Measurements from ENCODE around the gene RHOG. TPM values are rescaled to one million over a fixed set of nuclear protein-coding genes. Genes with fewer than 3 reads are reported as not detected.

The RHOG gene
- total RNA-seq, 1 experiment from 2014 or later: 26.4 TPM

- no peak overlapping the region for H3K9ac ChIP-seq (ENCODE audit: extremely low read depth, insufficient read length, low read length)
- H4K8ac ChIP-seq (replicated peaks; ENCODE audit: insufficient read length, low read depth, low read length): no peak overlapping the region
- no peak overlapping the region for H4K5ac ChIP-seq (ENCODE audit: insufficient read length, low read depth, low read length)
- Mint-ChIP-seq H3K27ac (no peak overlapping the region), H3K9me3 (no peaks in the 10 kb centered on the region; a peak in 1 of 5 replicates), H3K4me3 (no peak overlapping the region), H3K4me1 (peaks cover 17 to 19% of the 10 kb centered on the region in 2 experiments), H3K27me3 (ENCODE audit: low read depth) (peaks cover 17% of the 10 kb centered on the region), H3K36me3 (ENCODE audit: insufficient read depth in 1 of 3, low read depth in 3 of 3) (peaks cover 0 to 3% (median 1%) of the 10 kb centered on the region in 3 experiments; a peak in 2 of 7 replicates)
- H3K23ac ChIP-seq (ENCODE audit: insufficient read length, low read depth, low read length): no peak overlapping the region
- no peak overlapping the region for H2BK5ac ChIP-seq (ENCODE audit: insufficient read length, low read length)
- H2AFZ ChIP-seq (ENCODE audit: low read length): no peak overlapping the region
- peaks cover 2% of the 10 kb centered on the region; the same call in 1 of the 2 replicates for H3K79me2 ChIP-seq (ENCODE audit: insufficient read depth, low read length)
- no peak overlapping the region for H3K4ac ChIP-seq (ENCODE audit: low read depth, low read length)
- no peak overlapping the region for H2BK12ac ChIP-seq (ENCODE audit: insufficient read length, low read depth, low read length)
- no peak overlapping the region for H2BK120ac ChIP-seq (ENCODE audit: low read depth, low read length, poor library complexity, severe bottlenecking)
- peaks cover 4% of the 10 kb centered on the region; the same call in 1 of the 2 replicates for H3K4me1 ChIP-seq (ENCODE audit: insufficient read depth, low read length)
- H3K18ac ChIP-seq (ENCODE audit: insufficient read length, low read depth, low read length): no peak overlapping the region
- no peaks in the 10 kb centered on the region for H3K79me1 ChIP-seq (ENCODE audit: insufficient read depth, low read depth, low read length, poor library complexity, severe bottlenecking)
- WGBS (ENCODE audit: extremely low coverage, insufficient read length, low lambda C conversion rate): no CpG with 5 or more reads among the region's 3 CpGs
- H3K27me3 ChIP-seq (ENCODE audit: insufficient read depth, low read length): no peaks in the 10 kb centered on the region; the same call in 1 of the 2 replicates
- H4K91ac ChIP-seq (ENCODE audit: insufficient read length, low read depth, low read length): no peak overlapping the region
- H3T11ph ChIP-seq (ENCODE audit: low read length): no peak overlapping the region
- H3K14ac ChIP-seq (ENCODE audit: insufficient read depth, low read length): no peak overlapping the region
- no peak overlapping the region for H3K56ac ChIP-seq (ENCODE audit: insufficient read length, low read depth, low read length)
- no peak for DNase-seq
- H3K27ac ChIP-seq (ENCODE audit: insufficient read length, low read depth, low read length): no peak overlapping the region
- no peak for TF ChIP-seq CTCF (conservative IDR thresholded peaks at IDR 0.05)
- H2AK5ac ChIP-seq (ENCODE audit: insufficient read length, low read length): no peak overlapping the region
- H2BK20ac ChIP-seq (ENCODE audit: low read depth, low read length, poor library complexity, severe bottlenecking): no peak overlapping the region
- H4K20me1 ChIP-seq (ENCODE audit: control insufficient read depth, insufficient read depth, insufficient read length): peaks cover 4% of the 10 kb centered on the region
- no peaks in the 10 kb centered on the region for H3K9me3 ChIP-seq (ENCODE audit: control insufficient read depth, low read depth, low read length)
- H3K4me2 ChIP-seq (ENCODE audit: insufficient read depth, insufficient read length, low read length): no peak overlapping the region
- peaks cover 7% of the 10 kb centered on the region for H3K23me2 ChIP-seq (ENCODE audit: insufficient read length, low read depth, low read length, poor library complexity, severe bottlenecking)
- no peak overlapping the region for H2BK15ac ChIP-seq (ENCODE audit: low read depth, low read length)
Observed at GRCh38 chr11:3843326-3843725, 2.6 kb upstream of the RHOG start.

All from H9 (cell line).